Neuron (in vitro differentiated cells): Measurements from ENCODE around the gene MICAL3.
"Not testable (repeated sequence)": the region's sequence is repeated elsewhere in the genome, so short reads cannot be mapped to it uniquely, and the experiment has no call there.

Experiments
- H2AFZ ChIP-seq: one replicate; pipeline ENCODE4 v1.6.1; 2013; ENCODE audit warnings: low read depth, mild to moderate bottlenecking, inconsistent platforms, low read length, moderate library complexity
- H3K27me3 ChIP-seq: one replicate; pipeline ENCODE4 v1.6.1; 2013; ENCODE audit warnings: low read length; ENCODE audit not compliant: insufficient read depth
- H3K36me3 ChIP-seq: one replicate; pipeline ENCODE4 v1.6.1; 2013; ENCODE audit warnings: low read length; ENCODE audit not compliant: insufficient read depth
- H3K4me1 ChIP-seq: one replicate; pipeline ENCODE4 v1.6.1; 2013; ENCODE audit warnings: low read length; ENCODE audit not compliant: insufficient read depth
- H3K4me3 ChIP-seq: 2 replicates; pipeline ENCODE4 v1.5.1; 2013; ENCODE audit warnings: mild to moderate bottlenecking, low read length, moderate library complexity
- H3K9me3 ChIP-seq: one replicate; pipeline ENCODE4 v1.6.1; 2013; ENCODE audit warnings: low read length

Gene MICAL3

DNA sequence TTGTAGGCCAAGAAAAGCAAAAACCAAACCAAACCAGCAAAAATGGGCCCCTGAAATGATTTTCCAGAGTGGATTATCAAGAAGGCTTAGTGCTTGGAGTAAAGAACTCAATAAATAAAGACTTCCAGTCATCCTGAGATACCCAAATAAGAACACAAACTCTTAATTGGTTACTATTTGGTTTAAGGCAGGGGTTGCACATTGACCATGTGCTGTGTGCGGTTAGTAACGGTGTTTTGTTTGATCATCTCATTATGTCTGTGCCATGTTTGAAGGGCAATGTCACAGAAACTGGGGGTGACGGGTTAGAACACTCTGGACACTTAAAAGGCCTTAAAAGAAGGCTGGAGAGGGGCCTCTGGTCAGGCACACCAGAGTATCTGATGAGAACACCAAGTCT, 9.7 kb upstream of the MICAL3 start:
- no peak overlapping the region for H2AFZ ChIP-seq
- no peaks in the 10 kb centered on the region for H3K4me1 ChIP-seq
- H3K27me3 ChIP-seq = peaks cover 13% of the 10 kb centered on the region
- no peak overlapping the region for H3K4me3 ChIP-seq
- H3K36me3 ChIP-seq = no peaks in the 10 kb centered on the region
- H3K9me3 ChIP-seq = no peaks in the 10 kb centered on the region

DNA sequence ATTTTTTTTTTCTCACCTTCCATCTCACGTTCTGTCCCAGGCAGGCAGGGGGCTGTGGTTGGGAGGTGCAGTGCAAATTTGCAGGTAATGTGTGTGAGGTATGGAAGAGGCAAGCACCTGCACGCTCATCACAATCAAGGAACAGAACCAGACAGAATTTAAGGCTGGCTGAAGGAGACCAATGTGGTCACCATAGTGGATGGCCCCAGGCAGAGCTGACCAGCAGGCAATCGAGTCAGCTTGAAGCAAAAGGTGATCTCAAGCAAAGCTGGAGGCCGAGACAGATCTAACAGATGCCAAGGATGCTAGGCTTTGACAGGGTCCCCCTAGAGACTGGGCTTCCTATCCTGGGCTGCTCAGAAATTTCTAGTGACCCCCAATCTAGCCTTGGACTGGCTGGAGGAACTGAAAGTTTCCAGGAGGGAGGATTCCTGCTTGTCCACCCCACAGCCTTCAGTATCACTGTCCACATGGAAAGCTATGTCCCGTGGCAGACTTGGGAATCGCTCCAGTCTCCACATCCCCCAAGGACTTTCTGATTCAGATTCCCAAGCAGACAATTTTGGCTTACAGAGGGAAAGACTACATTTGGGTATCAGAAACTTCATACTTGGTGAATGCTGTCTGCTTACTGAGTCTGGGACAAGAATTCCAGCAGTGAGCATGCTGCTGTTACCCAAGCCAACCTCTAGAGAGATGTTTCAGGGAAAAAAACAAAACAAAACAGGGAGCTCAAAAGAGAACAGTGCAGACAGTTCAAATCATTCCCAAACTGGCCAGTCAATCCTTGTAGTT, 9.0 kb upstream of the MICAL3 start:
- no peaks in the 10 kb centered on the region for H3K4me1 ChIP-seq
- peaks cover 13% of the 10 kb centered on the region for H3K27me3 ChIP-seq
- no peak overlapping the region for H3K4me3 ChIP-seq
- no peaks in the 10 kb centered on the region for H3K36me3 ChIP-seq
- no peaks in the 10 kb centered on the region for H3K9me3 ChIP-seq
- no peak overlapping the region for H2AFZ ChIP-seq

DNA sequence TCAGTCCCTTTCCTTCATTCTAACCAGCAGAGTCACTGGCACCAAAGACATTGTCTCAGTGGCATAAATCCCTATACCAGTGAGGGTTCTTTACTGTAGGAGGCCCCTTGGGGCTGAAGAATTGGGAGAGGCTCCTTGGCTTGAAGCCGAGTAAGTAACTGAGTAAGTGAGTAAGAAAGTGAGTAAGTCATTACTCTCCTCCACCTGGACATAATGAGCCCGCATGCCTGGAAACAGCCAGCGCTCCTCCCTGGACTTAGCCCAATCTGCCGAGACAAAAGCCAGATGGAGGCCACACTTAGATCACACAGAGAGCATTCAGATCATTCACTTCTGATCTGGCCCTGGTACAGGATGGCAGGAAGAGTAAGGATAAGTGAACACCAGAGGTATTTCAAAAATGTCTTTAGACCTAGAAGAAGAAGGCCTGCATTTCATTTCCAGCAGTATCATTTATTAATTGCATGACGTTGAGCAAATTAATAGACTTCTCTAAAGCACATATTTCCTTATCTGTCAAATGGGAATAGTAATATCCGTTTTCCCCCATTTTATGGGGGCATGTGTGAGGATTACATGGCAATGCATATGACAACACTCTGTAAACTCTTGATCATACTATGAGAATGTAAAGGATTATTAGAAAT, 8.2 kb upstream of the MICAL3 start:
- no peak overlapping the region for H2AFZ ChIP-seq
- no peak overlapping the region for H3K4me3 ChIP-seq
- H3K9me3 ChIP-seq = no peaks in the 10 kb centered on the region
- no peaks in the 10 kb centered on the region for H3K4me1 ChIP-seq
- H3K36me3 ChIP-seq = no peaks in the 10 kb centered on the region
- peaks cover 13% of the 10 kb centered on the region for H3K27me3 ChIP-seq

DNA sequence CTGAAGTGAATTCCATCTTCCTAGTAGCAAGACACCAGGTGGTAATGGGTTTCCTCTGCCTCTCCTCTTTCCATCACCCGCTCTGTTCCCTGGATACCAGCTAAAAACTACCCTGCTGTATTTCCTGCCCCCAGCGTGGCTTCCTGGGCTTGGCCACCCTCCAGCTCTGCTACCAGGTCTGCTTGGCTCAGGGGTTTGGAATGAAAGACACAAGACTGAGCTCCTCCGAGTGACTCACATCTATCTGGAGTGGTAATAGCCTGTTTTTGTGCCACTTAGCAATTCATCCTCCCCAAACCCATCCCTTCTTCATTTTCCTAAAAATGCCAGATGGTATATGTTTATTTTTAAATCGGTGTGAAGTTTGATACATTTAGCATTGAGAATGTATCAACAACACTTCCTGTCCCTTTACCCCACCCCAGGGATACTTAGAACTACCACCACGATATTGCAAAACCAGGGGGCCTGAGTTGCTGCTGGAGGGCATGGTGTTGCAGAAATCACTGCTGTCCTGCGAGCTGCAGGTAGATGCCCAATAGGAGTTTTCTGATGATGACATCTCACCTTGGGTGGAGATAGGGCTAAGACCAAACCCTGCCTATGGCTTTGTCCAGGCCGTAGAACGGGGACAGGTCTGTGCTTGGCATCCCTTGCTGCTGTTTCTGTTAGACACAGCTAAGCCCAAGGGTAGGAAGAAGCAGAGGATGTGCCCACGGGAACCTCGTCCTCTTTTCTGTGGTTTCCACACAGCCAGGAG, 7.5 kb upstream of the MICAL3 start:
- Histone ChIP-seq H3K4me1 (no peaks in the 10 kb centered on the region), H3K9me3 (no peaks in the 10 kb centered on the region), H3K27me3 (peaks cover 13% of the 10 kb centered on the region), H2AFZ (no peak overlapping the region), H3K36me3 (no peaks in the 10 kb centered on the region), H3K4me3 (no peak overlapping the region)

DNA sequence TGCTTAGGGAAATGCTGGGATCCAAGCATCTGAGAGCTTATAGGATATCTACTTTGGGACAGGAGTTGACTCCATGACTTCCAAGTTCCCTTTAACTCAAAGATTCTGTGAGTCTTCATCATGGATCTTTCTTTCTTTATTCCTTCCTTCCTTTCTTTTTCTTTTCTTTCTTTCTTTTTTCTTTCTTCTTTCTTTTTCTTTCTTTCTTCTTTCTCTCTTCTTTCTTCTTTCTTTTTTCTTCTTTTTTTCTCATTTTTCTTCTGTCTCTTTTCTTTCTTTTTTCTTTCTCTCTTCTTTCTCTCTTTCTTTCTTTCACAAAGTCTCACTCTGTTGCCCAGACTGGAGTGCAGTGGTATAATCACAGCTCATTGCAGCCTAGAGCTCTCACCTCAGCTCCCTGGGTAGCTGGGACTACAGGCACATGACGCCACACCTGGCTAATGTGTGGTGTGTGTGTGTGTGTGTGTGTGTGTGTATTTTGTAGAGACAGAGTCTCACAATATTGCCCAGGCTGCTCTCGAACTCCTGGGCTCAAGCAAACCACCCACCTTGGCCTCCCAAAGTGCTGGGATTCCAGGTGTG, 5.4 kb upstream of the MICAL3 start:
- Histone ChIP-seq H3K4me1 (peaks cover 2% of the 10 kb centered on the region), H3K36me3 (no peaks in the 10 kb centered on the region), H3K27me3 (peaks cover 8% of the 10 kb centered on the region), H3K4me3 (no peak overlapping the region), H2AFZ (no peak overlapping the region), H3K9me3 (no peaks in the 10 kb centered on the region)

DNA sequence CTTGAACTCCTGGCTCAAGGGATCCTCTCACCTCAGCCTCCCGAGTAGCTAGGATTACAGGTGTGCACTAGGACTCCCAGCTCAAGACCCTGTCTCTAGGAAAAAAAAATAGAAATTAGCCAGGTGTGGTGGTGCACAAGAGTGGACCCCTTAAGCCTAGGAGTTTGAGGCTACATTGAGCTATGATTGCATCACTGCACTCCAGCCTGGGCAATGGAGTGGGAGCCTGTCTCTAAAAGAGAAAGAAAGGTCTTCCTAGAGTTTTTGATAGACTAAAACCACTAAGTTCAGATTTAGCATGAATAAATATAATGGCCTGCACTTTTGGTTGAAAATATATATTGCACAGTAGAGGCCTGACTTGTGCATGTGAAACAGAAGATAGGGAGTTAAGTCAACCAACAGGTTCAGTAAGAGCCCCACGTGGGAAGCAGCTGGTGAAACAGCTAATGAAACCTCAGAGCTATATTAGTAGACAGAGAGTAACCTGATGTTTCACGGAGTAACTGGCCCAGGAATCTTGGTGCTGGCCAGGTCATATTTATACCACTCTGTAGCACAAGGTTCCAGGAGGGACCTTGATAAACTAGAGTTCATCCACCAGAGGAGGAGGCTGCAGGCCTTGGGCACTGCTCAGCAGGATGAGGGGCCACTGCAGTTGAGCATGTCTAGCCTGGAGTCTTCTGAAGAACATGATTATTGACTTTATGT, 4.6 kb upstream of the MICAL3 start:
- H3K4me1 ChIP-seq = peaks cover 3% of the 10 kb centered on the region
- H3K27me3 ChIP-seq = peaks cover 8% of the 10 kb centered on the region
- no peak overlapping the region for H3K4me3 ChIP-seq
- H2AFZ ChIP-seq = no peak overlapping the region
- no peaks in the 10 kb centered on the region for H3K36me3 ChIP-seq
- no peaks in the 10 kb centered on the region for H3K9me3 ChIP-seq

DNA sequence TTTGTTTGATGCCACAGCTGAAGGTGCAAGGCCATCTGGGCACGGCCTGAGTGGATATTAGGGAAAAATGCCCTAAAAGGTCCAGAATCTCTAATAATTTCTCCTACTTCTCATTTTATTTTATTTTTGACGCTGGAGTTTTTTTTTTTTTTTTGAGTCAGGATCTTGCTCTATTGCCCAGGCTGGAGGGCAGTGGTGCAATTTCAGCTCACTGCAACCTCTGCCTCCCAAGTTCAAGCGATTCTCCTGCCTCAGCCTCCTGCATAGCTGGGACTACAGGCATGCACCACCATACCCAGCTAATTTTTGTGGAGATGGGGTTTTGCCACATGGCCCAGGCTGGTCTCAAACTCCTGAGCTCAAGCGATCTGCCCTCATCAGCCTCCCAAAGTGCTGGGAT, 1.5 kb upstream of the MICAL3 start:
- not testable (repeated sequence) for H3K27me3 ChIP-seq, H3K9me3 ChIP-seq, H3K36me3 ChIP-seq, H2AFZ ChIP-seq, H3K4me3 ChIP-seq
- H3K4me1 ChIP-seq = peaks cover 16% of the 10 kb centered on the region

DNA sequence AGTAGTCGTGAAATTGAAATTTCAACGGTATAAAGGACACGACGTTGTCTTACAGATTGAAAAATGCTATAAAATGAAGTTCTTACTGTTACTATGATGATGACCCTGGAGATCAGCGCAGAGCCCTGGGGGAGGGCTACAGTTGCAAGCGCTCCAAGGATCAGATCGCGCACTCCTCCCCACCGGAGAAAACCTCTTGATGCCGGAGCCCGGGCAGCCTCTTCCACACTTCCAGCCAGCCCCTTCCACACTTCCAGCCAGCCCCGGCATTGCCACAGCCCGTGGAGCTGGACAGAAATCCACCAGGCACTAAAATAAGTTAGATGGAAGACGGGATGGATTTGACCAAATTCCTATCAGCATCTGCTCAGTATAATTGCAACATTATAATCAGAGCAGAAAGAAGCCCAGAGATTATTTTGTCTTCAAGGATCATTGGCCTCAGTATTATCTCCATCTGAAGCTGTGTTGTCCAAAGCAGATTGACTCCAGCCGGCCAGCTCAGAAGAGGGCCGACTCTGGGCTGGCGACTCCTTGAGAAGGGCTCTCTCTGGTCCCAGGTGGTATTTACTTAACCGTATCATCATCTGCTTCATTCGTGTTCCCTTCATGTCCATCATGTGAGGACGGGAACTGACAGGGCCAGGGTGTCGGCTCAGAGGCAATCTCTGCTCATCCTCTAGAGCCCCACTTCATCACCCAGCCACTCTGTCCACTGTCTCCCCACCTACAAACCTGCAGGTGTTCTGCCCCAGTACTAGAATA, 777 bp upstream of the MICAL3 start:
- peaks cover 16% of the 10 kb centered on the region for H3K4me1 ChIP-seq
- peak overlapping the region; percentile 86 for H2AFZ ChIP-seq
- H3K27me3 ChIP-seq = no peaks in the 10 kb centered on the region
- no peaks in the 10 kb centered on the region for H3K9me3 ChIP-seq
- H3K36me3 ChIP-seq = no peaks in the 10 kb centered on the region
- peak overlapping the region; percentile 56 for H3K4me3 ChIP-seq

DNA sequence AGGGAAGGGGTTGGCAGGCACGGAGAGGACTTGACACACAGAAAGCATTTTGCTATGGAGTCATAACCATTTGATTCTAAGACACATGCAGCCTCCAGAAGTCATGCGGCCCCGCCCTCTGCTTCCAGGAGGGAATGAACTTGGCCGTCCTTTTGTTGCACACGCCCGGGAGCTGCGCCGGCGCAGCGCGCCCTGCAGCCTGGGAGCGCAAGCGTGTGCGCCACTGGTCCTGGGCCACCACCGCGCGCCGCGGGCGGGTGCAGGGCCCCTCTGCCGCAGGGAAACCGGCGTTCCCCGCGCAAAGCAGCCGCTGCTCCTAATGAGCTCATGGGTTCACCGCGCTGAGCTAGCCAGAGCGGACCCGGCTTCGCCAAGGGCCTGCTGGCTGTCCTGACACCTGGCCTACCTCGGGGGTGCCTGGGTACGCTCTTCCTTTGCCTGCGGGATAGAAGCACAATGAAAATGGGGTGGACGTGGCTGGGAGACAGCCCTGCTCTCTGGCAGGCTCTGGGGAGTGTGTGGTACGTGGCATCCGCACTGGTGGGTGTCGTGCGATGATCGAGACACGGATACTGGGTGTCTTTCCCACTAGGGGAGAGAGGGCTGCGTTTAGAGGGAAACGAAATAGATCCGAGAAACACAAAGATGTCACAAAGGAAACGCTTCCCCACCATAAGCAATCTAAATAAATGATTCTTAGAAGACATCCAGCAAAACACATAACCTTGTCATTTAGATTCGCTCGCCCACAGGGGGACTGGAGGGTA, 669 bp downstream of the MICAL3 start:
- peaks cover 16% of the 10 kb centered on the region for H3K4me1 ChIP-seq
- peak overlapping the region; percentile 86 for H2AFZ ChIP-seq
- no peaks in the 10 kb centered on the region for H3K9me3 ChIP-seq
- no peaks in the 10 kb centered on the region for H3K36me3 ChIP-seq
- H3K27me3 ChIP-seq = no peaks in the 10 kb centered on the region
- H3K4me3 ChIP-seq = peak overlapping the region; percentile 56

DNA sequence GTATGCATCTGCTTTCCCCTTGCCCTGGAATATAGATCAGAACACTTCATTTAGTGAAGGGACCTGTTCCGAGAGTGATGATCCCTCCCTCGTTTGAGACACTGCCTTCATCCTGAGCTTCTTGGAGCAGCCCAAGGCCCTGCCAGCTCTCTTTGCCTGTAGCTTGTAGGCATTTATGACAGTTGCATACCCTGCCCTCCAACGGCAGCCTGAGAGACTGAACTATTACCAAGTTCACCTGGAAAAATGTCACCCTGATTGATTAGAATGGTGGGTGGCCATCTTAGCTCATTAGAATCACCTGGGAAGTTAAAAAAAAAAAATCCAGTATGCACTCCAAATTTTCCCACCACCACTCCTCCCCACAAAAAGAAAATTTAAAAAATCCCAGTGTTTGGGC, 1.5 kb downstream of the MICAL3 start:
- no peaks in the 10 kb centered on the region for H3K27me3 ChIP-seq
- H3K36me3 ChIP-seq = no peaks in the 10 kb centered on the region
- H3K4me3 ChIP-seq = peak overlapping the region; percentile 56
- no peaks in the 10 kb centered on the region for H3K9me3 ChIP-seq
- peak overlapping the region; percentile 86 for H2AFZ ChIP-seq
- peaks cover 16% of the 10 kb centered on the region for H3K4me1 ChIP-seq

DNA sequence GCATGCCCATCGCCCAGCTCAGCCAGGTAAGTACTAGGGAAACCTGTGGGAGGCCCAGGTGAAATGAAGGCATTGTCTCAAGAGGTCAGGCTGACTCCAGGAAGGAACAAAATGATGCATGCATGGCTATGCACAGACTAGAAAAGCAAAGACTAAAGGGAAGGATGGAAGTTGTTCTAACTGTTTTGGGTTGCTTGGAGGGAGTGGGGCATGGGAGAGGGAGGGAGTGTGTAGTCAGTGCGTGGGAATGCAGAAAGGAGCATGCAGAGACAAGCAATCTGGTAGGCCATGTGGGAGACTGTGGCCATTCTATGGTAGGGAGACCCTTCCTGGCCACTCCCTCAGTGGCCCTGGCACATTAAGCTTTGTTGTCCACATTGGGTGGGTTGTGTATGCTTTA, 2.9 kb downstream of the MICAL3 start:
- H3K4me1 ChIP-seq = peaks cover 16% of the 10 kb centered on the region
- H2AFZ ChIP-seq = no peak overlapping the region
- no peaks in the 10 kb centered on the region for H3K9me3 ChIP-seq
- H3K4me3 ChIP-seq = no peak overlapping the region
- H3K36me3 ChIP-seq = no peaks in the 10 kb centered on the region
- H3K27me3 ChIP-seq = no peaks in the 10 kb centered on the region
